ENCODE results near the gene GARNL3.

GARNL3 gene

GRCh38 chr9:127349483-127350113 is 85.0 kb downstream of the GARNL3 start:
- no peak for DNase-seq (ENCODE audit: low spot score)

- DNase-seq (ENCODE audit: low spot score): peak; percentile 25
Observed at GRCh38 chr9:127351182-127352166, 86.9 kb downstream of the GARNL3 start.

DNA sequence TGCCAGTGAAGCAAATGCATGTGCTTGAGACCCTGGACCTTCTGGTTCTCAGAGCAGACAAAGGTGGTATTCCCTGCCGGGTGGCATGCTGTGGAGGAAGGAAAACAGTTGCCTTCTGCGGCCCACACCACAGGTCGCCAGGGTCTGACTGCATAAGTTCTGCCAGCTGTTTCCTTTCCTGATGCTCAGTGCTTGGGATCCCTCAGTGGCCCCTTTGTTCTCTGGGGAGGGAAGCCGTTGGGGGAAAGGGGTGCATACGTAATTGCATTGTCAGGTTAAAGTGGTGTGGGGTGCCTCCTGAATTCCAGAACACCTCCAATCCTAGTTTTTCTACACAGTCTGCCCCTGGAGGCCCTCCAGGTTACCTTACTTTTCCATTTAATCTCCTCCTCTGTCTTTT is 89.3 kb downstream of the GARNL3 start:
- DNase-seq (ENCODE audit: low spot score): no peak

GRCh38 chr9:127356906-127357305 is 92.3 kb downstream of the GARNL3 start:
- peak; percentile 33 for DNase-seq (ENCODE audit: low spot score)

GRCh38 chr9:127358023-127358535 is 93.5 kb downstream of the GARNL3 start:
- DNase-seq (ENCODE audit: low spot score): no peak

GRCh38 chr9:127358770-127359169 is 94.2 kb downstream of the GARNL3 start:
- no peak for DNase-seq (ENCODE audit: low spot score)

GRCh38 chr9:127360250-127360649 is 95.7 kb downstream of the GARNL3 start:
- no peak for DNase-seq (ENCODE audit: low spot score)

- DNase-seq (ENCODE audit: low spot score): no peak
Observed at GRCh38 chr9:127360829-127361228, 96.3 kb downstream of the GARNL3 start.

- DNase-seq (ENCODE audit: low spot score): no peak
Observed at GRCh38 chr9:127361561-127361960, 97.0 kb downstream of the GARNL3 start.

- DNase-seq (ENCODE audit: low spot score): no peak
Observed at GRCh38 chr9:127362829-127363228, 98.3 kb downstream of the GARNL3 start.

GRCh38 chr9:127365461-127365860 is 100.9 kb downstream of the GARNL3 start:
- DNase-seq (ENCODE audit: low spot score): no peak

- DNase-seq (ENCODE audit: low spot score): no peak
Observed at GRCh38 chr9:127366594-127366993, 102.0 kb downstream of the GARNL3 start.

GRCh38 chr9:127368852-127369402 is 104.4 kb downstream of the GARNL3 start:
- no peak for DNase-seq (ENCODE audit: low spot score)

DNA sequence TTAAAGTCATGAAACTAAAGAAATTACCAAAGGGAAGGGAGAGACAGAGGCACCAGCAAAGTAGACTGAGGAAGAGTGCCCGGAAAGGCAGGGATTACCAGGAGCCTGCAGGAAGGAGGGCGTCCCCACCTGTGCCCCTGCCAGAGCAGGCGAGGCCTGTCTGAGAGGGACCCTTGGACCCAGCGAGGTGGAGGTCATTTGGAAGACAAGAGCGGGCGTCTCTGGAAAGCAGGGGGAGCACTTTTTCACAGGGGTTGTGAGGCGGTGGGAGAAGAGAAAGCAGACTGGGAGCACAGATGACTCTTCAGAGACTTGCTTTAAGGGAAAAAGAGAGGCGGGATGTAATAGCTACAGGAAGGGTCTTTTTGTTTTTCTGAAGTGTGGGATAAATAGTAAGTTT is 104.9 kb downstream of the GARNL3 start:
- no peak for DNase-seq (ENCODE audit: low spot score)

DNA sequence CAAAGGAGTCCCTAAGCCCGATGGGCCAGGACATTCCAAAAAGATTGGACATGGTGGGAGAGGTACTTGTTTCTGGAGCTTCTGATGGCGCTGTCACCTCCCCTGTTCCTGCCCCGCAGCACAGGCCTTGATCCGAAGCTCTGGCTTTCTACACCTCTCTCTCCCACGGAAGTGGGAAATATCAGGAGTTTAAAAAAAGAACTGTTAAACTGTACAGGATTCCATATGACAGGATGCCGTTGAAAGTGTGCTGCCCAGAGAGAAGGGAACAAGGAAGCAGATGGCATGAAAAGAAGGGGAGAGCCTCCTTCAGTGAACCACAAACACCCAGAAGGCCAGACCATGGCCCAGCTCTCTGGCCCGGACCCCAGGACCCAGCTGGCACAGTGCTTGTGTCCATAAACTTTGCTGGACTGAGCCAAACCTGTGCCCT is 105.6 kb downstream of the GARNL3 start:
- no peak for DNase-seq (ENCODE audit: low spot score)

DNA sequence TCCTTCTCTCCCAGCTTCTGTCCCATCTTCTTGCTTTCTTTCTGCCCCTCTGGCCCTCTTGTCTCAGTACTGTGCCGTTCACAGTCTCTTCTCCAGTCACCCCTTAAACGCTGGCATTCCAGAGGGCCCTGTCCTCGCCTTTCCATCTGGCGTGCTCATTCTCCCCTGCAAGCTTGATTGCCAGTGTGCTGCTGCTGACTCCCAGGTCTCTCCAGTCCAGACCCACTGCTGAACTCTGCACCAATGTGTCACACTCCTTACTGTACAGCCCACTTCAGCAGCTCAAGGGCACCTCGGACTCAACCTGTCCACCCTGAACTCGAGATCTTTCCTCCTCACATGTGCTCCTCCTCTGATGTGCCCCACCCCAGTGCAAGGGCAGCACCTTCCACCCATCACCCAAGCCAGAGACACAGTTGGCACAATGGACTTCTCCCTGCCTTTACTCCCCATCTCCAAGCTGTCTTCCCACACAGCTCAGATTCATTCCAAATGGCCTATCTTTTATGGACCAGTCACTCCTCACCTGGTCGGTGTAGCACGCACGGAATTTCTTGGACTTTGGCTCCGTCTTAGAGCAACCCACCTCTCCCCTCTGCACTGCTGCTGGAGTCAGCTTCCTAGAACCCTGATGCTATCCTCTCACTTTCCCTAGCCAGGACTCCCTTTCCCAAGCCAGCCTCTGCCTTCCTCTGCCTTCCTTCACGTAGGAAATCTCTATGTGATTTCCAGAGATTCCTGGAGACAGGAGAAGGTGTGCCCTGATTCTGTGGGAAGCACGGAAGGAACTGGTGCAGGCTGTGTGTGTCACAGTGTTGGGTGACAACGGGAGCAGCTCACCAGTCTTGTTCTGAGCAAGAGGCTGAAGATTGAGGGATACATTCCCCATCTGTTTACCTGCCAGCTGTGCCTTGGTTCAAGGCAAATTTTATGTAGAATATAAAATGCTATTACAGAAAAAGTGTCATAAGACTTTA is 106.4 kb downstream of the GARNL3 start:
- no peak for DNase-seq (ENCODE audit: low spot score)

- no peak for DNase-seq (ENCODE audit: low spot score)
Observed at GRCh38 chr9:127380479-127380878, 115.9 kb downstream of the GARNL3 start.

GRCh38 chr9:127382541-127382940 is 118.0 kb downstream of the GARNL3 start:
- DNase-seq (ENCODE audit: low spot score): no peak

DNA sequence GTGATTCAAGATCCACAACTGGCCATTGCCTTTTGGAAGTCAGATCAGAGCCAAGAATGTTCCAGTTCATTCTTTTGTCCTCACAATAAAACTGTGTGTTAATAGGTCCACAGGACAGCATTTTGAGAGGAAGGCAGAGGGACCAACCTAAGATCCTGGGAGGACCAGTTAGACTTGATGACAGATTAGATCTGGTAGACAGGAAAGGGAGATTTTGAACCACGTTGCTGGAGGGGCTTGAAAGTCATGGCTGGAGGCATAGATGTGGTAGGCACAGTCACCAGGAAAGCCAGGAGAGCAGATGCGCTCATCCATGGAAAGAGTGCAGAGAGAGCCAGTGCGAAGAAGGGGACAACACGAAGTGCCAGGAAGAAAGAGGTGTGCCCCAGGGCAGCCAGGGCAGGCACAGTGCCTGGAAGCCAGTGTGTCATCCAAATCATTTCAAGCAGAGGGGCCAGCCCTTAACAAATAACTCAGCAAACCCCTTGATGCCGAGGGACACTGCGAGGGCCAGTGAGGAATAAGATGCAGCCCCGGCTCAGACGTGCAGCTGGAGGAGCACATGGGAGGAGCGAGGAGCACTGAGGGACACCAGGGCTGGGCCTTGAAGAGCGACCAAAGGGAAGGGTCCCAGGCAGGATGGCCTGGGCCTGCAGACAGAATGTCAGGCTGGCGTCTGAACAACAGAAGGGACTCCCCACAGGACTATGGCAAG is 119.6 kb downstream of the GARNL3 start:
- peak; percentile 35 for DNase-seq (ENCODE audit: low spot score)

- peak; percentile 48 for DNase-seq (ENCODE audit: low spot score)
Observed at GRCh38 chr9:127384901-127385300, 120.3 kb downstream of the GARNL3 start.

DNA sequence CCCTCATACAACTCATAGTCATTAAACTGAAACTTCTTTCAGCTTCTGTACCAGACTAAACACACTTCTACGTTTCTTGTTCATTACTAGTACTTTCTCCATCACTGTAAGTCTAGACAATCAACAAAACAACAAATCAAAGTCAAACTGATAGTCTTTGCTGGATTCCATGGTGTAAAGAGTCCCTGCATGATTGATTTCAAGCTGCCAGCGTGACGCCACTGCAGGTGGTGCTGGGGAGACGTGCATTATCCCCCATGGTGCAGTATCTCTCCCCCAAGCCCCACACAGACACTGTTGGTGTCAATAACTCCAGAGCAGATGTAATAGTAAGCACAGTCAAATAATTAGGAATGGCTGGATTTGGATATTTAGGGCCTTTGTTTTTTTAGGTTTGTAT is 121.7 kb downstream of the GARNL3 start:
- DNase-seq (ENCODE audit: low spot score): peak; percentile 29
